HepG2 (cell line): ENCODE results near the gene TXNRD2. TPM values are rescaled to one million over a fixed set of nuclear protein-coding genes. Genes with fewer than 3 reads are reported as not detected.

ENCODE experiments used
- ATF2 ChIP-seq: sonication (generic); formaldehyde crosslinking; IDR thresholded peaks from 2 replicates; pipeline ENCODE4 v1.4.0; 2020; ENCODE audit warnings: missing genetic modification reagents
- ATF5 ChIP-seq: sonication (generic); formaldehyde crosslinking; IDR thresholded peaks from 2 replicates; pipeline ENCODE4 v1.4.0; 2020; ENCODE audit warnings: mild to moderate bottlenecking, low read depth, missing genetic modification reagents
- DDIT3 ChIP-seq: sonication (generic); formaldehyde crosslinking; IDR thresholded peaks from 2 replicates; pipeline ENCODE4 v1.4.0; 2020; ENCODE audit warnings: mild to moderate bottlenecking, missing genetic modification reagents
- FOXA3 ChIP-seq: IDR thresholded peaks from 2 replicates; pipeline ENCODE4 v1.6.1; 2016; ENCODE audit warnings: missing genetic modification reagents, missing compliant biosample characterization
- HNF1A ChIP-seq, 2 experiments: sonication (generic) in 1 of 2; formaldehyde crosslinking in 1 of 2; IDR thresholded peaks; 2 replicates each; pipeline versions ENCODE4 v1.4.0 to v1.6.1; 2016 to 2020; ENCODE audit warnings: borderline replicate concordance in 1 of 2, low read depth in 1 of 2, mild to moderate bottlenecking in 1 of 2, missing genetic modification reagents in 1 of 2
- MED8 ChIP-seq: sonication (generic); formaldehyde crosslinking; IDR thresholded peaks from 2 replicates; pipeline ENCODE4 v1.8.1; 2023; ENCODE audit warnings: mild to moderate bottlenecking, missing genetic modification reagents; ENCODE audit not compliant: insufficient replicate concordance
- SETDB1 ChIP-seq: sonication (generic); formaldehyde crosslinking; IDR thresholded peaks from 2 replicates; pipeline ENCODE4 v1.5.1; 2020; ENCODE audit warnings: missing genetic modification reagents, mild to moderate bottlenecking, borderline replicate concordance
- YY1 ChIP-seq: IDR thresholded peaks from 2 replicates; pipeline ENCODE4 v1.6.1; 2011; ENCODE audit warnings: low read length, low read depth, moderate library complexity, mild to moderate bottlenecking; ENCODE audit not compliant: insufficient read depth, insufficient replicate concordance
- ZBTB3 ChIP-seq: sonication (generic); formaldehyde crosslinking; IDR thresholded peaks from 2 replicates; pipeline ENCODE4 v1.4.0; 2020; ENCODE audit warnings: low read depth, mild to moderate bottlenecking, moderate library complexity, missing genetic modification reagents, borderline replicate concordance
- ZNF143 ChIP-seq: sonication (generic); formaldehyde crosslinking; IDR thresholded peaks from 2 replicates; pipeline ENCODE4 v1.4.0; 2020; ENCODE audit warnings: missing genetic modification reagents
- ZNF180 ChIP-seq: sonication (generic); formaldehyde crosslinking; IDR thresholded peaks from 2 replicates; pipeline ENCODE4 v1.4.0; 2020; ENCODE audit warnings: low read depth, missing genetic modification reagents, borderline replicate concordance
- ZNF276 ChIP-seq: sonication (generic); formaldehyde crosslinking; IDR thresholded peaks from 2 replicates; pipeline ENCODE4 v1.4.0; 2020; ENCODE audit warnings: mild to moderate bottlenecking, low read depth, missing genetic modification reagents
- ZNF281 ChIP-seq: sonication (generic); formaldehyde crosslinking; IDR thresholded peaks from 2 replicates; pipeline ENCODE4 v1.4.0; 2020; ENCODE audit warnings: missing genetic modification reagents, borderline replicate concordance
- ZNF383 ChIP-seq: sonication (generic); formaldehyde crosslinking; IDR thresholded peaks from 2 replicates; pipeline ENCODE4 v1.4.0; 2020; ENCODE audit warnings: missing genetic modification reagents, mild to moderate bottlenecking, borderline replicate concordance
- ZNF563 ChIP-seq: sonication (generic); formaldehyde crosslinking; IDR thresholded peaks from 2 replicates; pipeline ENCODE4 v1.8.0; 2022; ENCODE audit warnings: mild to moderate bottlenecking, moderate library complexity, missing genetic modification reagents
- polyA plus RNA-seq, 8 experiments: library from polyadenylated mRNA; depleted of rRNA in 3 of 8; stranded (reverse) in 7 of 8; unstranded in 1 of 8; fragments of >200 nt; fragmentation: Illumina TruSeq in 4 of 8; extraction: Trizol in 4 of 8; gene quantifications; 2 replicates each; pipeline versions ENCODE4 v1.2.1 to v1.2.3, GENCODE V29; 2011 to 2016; ENCODE audit warnings: low read depth in 4 of 8, missing spikeins in 1 of 8, mixed read lengths in 1 of 8; ENCODE audit not compliant: insufficient read depth in 1 of 8
- total RNA-seq, 5 experiments: library from RNA; depleted of rRNA; stranded (reverse); fragments of >200 nt; fragmentation: Illumina TruSeq; extraction: Trizol; gene quantifications; 2 replicates each; pipeline ENCODE4 v1.2.3, GENCODE V29; 2016; ENCODE audit warnings: low read depth in 1 of 5

Gene TXNRD2
- total and polyA plus RNA-seq, 2 of the 13 experiments (the other 11 are each of a cell fraction or from before 2014, with no cell fraction given) = 17.5 to 18.6 TPM

GRCh38 chr22:19892257-19892879, 49.2 kb downstream of the TXNRD2 start (continued):
- TF ChIP-seq MED8 (CRISPR knock-in tag) (peak; percentile 72), ZNF143 (peak; percentile 69), DDIT3 (no peak), ZNF383 (CRISPR knock-in tag) (no peak), ZNF180 (no peak), ZNF276 (CRISPR knock-in tag) (peak; percentile 97; the same call in 1 of the 2 replicates), ZBTB3 (CRISPR knock-in tag) (peak; percentile 89; the same call in 1 of the 2 replicates), FOXA3 (peak; percentile 79), SETDB1 (no peak), ATF2 (CRISPR knock-in tag) (peak; percentile 70; the same call in 1 of the 2 replicates), YY1 (peak; percentile 47), HNF1A (IDR thresholded peaks at IDR 0.05; ENCODE audit: low read depth) (no peak), HNF1A (CRISPR knock-in tag; IDR thresholded peaks at IDR 0.05; ENCODE audit: borderline replicate concordance) (peak; percentile 76), ATF5 (CRISPR knock-in tag) (peak; percentile 94; the same call in 1 of the 2 replicates), ZNF281 (peak; percentile 81), ZNF563 (CRISPR knock-in tag) (peak; percentile 98)
